HEK293 (cell line): ENCODE results near the gene GALNT9.
A peak's percentile ranks its signal among the peaks of the same experiment; 100 is the strongest.

Experiments used
- CTCF ChIA-PET: fragments of 350-600 bp; formaldehyde crosslinking; extraction: SDS; loops from one replicate; lab custom pipeline; 2021; ENCODE audit warnings: antibody characterized with exemption; lab: Yijun Ruan, JAX
- POLR2A ChIA-PET: fragments of 300-600 bp; formaldehyde crosslinking; extraction: SDS; loops from one replicate; lab custom pipeline; 2020; ENCODE audit warnings: antibody characterized with exemption, inconsistent platforms; lab: Yijun Ruan, JAX
- H3K27ac ChIP-seq: fragments of 200-500 bp; sonication (Bioruptor generic); 2 replicates; pipeline ENCODE4 v1.5.1; 2014; ENCODE audit warnings: low read depth, low read length, control low read depth, inconsistent platforms; ENCODE audit errors: extremely low read depth
- H3K36me3 ChIP-seq, 2 experiments: fragments of 200-500 bp in 1 of 2; sonication (Bioruptor generic) in 1 of 2; 1 replicate in 1 of 2; 2 replicates in 1 of 2; pipeline ENCODE4 v1.5.1; 2014 to 2017; ENCODE audit warnings: inconsistent platforms in 2 of 2, low read length in 2 of 2; ENCODE audit not compliant: control insufficient read depth in 2 of 2, insufficient read depth in 1 of 2
- H3K4me1 ChIP-seq: fragments of 200-500 bp; sonication (Bioruptor generic); 2 replicates; pipeline ENCODE4 v1.5.1; 2014; ENCODE audit warnings: mild to moderate bottlenecking, low read length, inconsistent platforms; ENCODE audit not compliant: control insufficient read depth, insufficient read depth
- H3K4me3 ChIP-seq: 2 replicates; pipeline ENCODE4 v1.5.1; 2011; ENCODE audit warnings: low read depth, mild to moderate bottlenecking, control low read depth, low read length, moderate library complexity
- H3K9me3 ChIP-seq: fragments of 200-500 bp; sonication (Bioruptor generic); 2 replicates; pipeline ENCODE4 v1.5.1; 2014; ENCODE audit warnings: low read depth, low read length, inconsistent platforms; ENCODE audit not compliant: control insufficient read depth, insufficient read depth
- KLF10 ChIP-seq: fragments of 450-650 bp; IDR thresholded peaks from 2 replicates; pipeline ENCODE4 v1.5.1; 2018; ENCODE audit warnings: missing biosample characterization, mild to moderate bottlenecking, missing genetic modification characterization
- MEIS1 ChIP-seq: sonication (generic); formaldehyde crosslinking; IDR thresholded peaks from 2 replicates; pipeline ENCODE4 v1.8.1; 2022; ENCODE audit warnings: missing genetic modification reagents, mild to moderate bottlenecking, borderline replicate concordance
- REPIN1 ChIP-seq: fragments of 450-650 bp; formaldehyde crosslinking; IDR thresholded peaks from 2 replicates; pipeline ENCODE4 v1.5.1; 2017; ENCODE audit warnings: missing biosample characterization, missing genetic modification characterization, low read depth
- SP2 ChIP-seq: fragments of 450-650 bp; formaldehyde crosslinking; IDR thresholded peaks from 2 replicates; pipeline ENCODE4 v1.5.1; 2016; ENCODE audit warnings: missing biosample characterization, missing genetic modification characterization
- YY2 ChIP-seq: fragments of 450-650 bp; formaldehyde crosslinking; IDR thresholded peaks from 2 replicates; pipeline ENCODE4 v1.5.1; 2016; ENCODE audit warnings: missing biosample characterization, missing genetic modification characterization
- ZBTB8A ChIP-seq: fragments of 450-650 bp; formaldehyde crosslinking; IDR thresholded peaks from 2 replicates; pipeline ENCODE4 v1.5.1; 2016; ENCODE audit warnings: missing biosample characterization, missing genetic modification characterization
- ZEB2 ChIP-seq: fragments of 450-650 bp; formaldehyde crosslinking; IDR thresholded peaks from 2 replicates; pipeline ENCODE4 v1.5.1; 2016; ENCODE audit warnings: missing biosample characterization, missing genetic modification characterization
- ZNF121 ChIP-seq: fragments of 450-650 bp; formaldehyde crosslinking; IDR thresholded peaks from 2 replicates; pipeline ENCODE4 v1.5.1; 2016; ENCODE audit warnings: missing biosample characterization, missing genetic modification characterization
- ZNF146 ChIP-seq: fragments of 450-650 bp; formaldehyde crosslinking; IDR thresholded peaks from 2 replicates; pipeline ENCODE4 v1.5.1; 2016; ENCODE audit warnings: missing biosample characterization, missing genetic modification characterization
- ZNF221 ChIP-seq: fragments of 450-650 bp; formaldehyde crosslinking; IDR thresholded peaks from 2 replicates; pipeline ENCODE4 v1.5.1; 2017; ENCODE audit warnings: missing biosample characterization, missing genetic modification characterization, borderline replicate concordance
- ZNF24 ChIP-seq: fragments of 450-650 bp; formaldehyde crosslinking; IDR thresholded peaks from 2 replicates; pipeline ENCODE4 v1.5.1; 2016; ENCODE audit warnings: missing biosample characterization, missing genetic modification characterization
- ZNF292 ChIP-seq: fragments of 450-650 bp; formaldehyde crosslinking; IDR thresholded peaks from 2 replicates; pipeline ENCODE4 v1.5.1; 2016; ENCODE audit warnings: low read depth, missing biosample characterization, missing genetic modification characterization, borderline replicate concordance
- ZNF311 ChIP-seq: fragments of 450-650 bp; formaldehyde crosslinking; IDR thresholded peaks from 2 replicates; pipeline ENCODE4 v1.5.1; 2017; ENCODE audit warnings: missing biosample characterization, missing genetic modification characterization, borderline replicate concordance
- ZNF366 ChIP-seq: fragments of 450-650 bp; formaldehyde crosslinking; conservative IDR thresholded peaks from 2 replicates; pipeline ENCODE4 v1.5.1; 2016; ENCODE audit warnings: missing biosample characterization, missing genetic modification characterization
- ZNF37A ChIP-seq: fragments of 450-650 bp; IDR thresholded peaks from 2 replicates; pipeline ENCODE4 v1.5.1; 2018; ENCODE audit warnings: missing biosample characterization, missing genetic modification characterization
- ZNF48 ChIP-seq: fragments of 450-650 bp; formaldehyde crosslinking; IDR thresholded peaks from 2 replicates; pipeline ENCODE4 v1.5.1; 2016; ENCODE audit warnings: missing biosample characterization, missing genetic modification characterization
- ZNF514 ChIP-seq: fragments of 450-650 bp; formaldehyde crosslinking; IDR thresholded peaks from 2 replicates; pipeline ENCODE4 v1.5.1; 2016; ENCODE audit warnings: missing biosample characterization, missing genetic modification characterization
- ZNF521 ChIP-seq: fragments of 450-650 bp; formaldehyde crosslinking; IDR thresholded peaks from 2 replicates; pipeline ENCODE4 v1.5.1; 2017; ENCODE audit warnings: missing biosample characterization, mild to moderate bottlenecking, missing genetic modification characterization
- ZNF548 ChIP-seq: fragments of 450-650 bp; formaldehyde crosslinking; IDR thresholded peaks from 2 replicates; pipeline ENCODE4 v1.5.1; 2016; ENCODE audit warnings: missing biosample characterization, missing genetic modification characterization
- ZNF670 ChIP-seq: fragments of 450-650 bp; formaldehyde crosslinking; IDR thresholded peaks from 2 replicates; pipeline ENCODE4 v1.5.1; 2016; ENCODE audit warnings: missing biosample characterization, missing genetic modification characterization, low read depth
- ZNF768 ChIP-seq: fragments of 450-650 bp; formaldehyde crosslinking; IDR thresholded peaks from 2 replicates; pipeline ENCODE4 v1.5.1; 2018; ENCODE audit warnings: missing biosample characterization, mild to moderate bottlenecking, missing genetic modification characterization
- ZNF777 ChIP-seq: fragments of 450-650 bp; formaldehyde crosslinking; IDR thresholded peaks from 2 replicates; pipeline ENCODE4 v1.5.1; 2017; ENCODE audit warnings: missing biosample characterization, missing genetic modification characterization, borderline replicate concordance
- ZNF791 ChIP-seq: fragments of 450-650 bp; formaldehyde crosslinking; IDR thresholded peaks from 2 replicates; pipeline ENCODE4 v1.5.1; 2016; ENCODE audit warnings: missing biosample characterization, missing genetic modification characterization
- TF ChIP-seq, protein P1 (sequence below): fragments of 450-650 bp; formaldehyde crosslinking; IDR thresholded peaks from 2 replicates; pipeline ENCODE4 v1.5.1; 2016; ENCODE audit warnings: missing biosample characterization, missing genetic modification characterization
- TF ChIP-seq, protein P2 (sequence below): fragments of 450-650 bp; formaldehyde crosslinking; optimal IDR thresholded peaks from 2 replicates; pipeline ENCODE3; 2016; ENCODE audit warnings: missing biosample characterization, mild to moderate bottlenecking, missing genetic modification characterization
- TF ChIP-seq, protein P3 (sequence below): sonication (generic); formaldehyde crosslinking; IDR thresholded peaks from 2 replicates; pipeline ENCODE4 v1.8.1; 2022; ENCODE audit warnings: mild to moderate bottlenecking, moderate library complexity, missing genetic modification reagents
- TF ChIP-seq, protein P4 (sequence below): fragments of 450-650 bp; formaldehyde crosslinking; IDR thresholded peaks from 2 replicates; pipeline ENCODE4 v1.5.1; 2016; ENCODE audit warnings: missing biosample characterization, missing genetic modification characterization, borderline replicate concordance
- TF ChIP-seq, protein P5 (sequence below): fragments of 450-650 bp; formaldehyde crosslinking; IDR thresholded peaks from 2 replicates; pipeline ENCODE4 v1.5.1; 2017; ENCODE audit warnings: missing biosample characterization, mild to moderate bottlenecking, missing genetic modification characterization, moderate library complexity

GALNT9 gene

DNA sequence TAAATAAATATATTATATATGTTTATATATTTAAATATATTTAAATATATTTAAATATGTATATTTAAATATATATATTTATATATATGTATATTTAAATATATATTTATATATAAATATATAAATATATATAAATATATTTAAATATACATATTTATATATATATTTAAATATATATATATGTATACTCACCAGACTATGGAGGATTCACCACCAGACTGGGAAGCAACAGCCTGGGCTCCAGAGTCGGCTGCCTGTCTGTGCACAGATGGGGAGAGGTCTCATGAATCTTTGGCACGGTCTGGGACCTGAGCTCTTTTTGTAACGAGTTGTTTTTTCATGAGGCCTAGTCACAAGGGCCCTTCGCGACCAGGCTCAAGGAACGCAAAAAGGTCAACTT is 163.8 kb downstream of the GALNT9 start:
- H3K27ac ChIP-seq, result no peak overlapping the region
- ChIA-PET CTCF (interaction anchor here (0.7 kb wide), 1 partner anchor 12 kb away, joined by 5 read pairs; no protein-coding TSS in a partner anchor), POLR2A (no interaction called here)
- TF ChIP-seq ZNF121 (tag by site-specific recombination), result no peak
- TF ChIP-seq ZNF292 (tag by site-specific recombination), result no peak
- no peak for TF ChIP-seq ZNF24 (tag by site-specific recombination)
- TF ChIP-seq ZNF777 (tag by site-specific recombination), result no peak
- TF ChIP-seq MEIS1 (CRISPR knock-in tag), result no peak
- no peak for TF ChIP-seq ZNF521
- TF ChIP-seq, protein P1, sequence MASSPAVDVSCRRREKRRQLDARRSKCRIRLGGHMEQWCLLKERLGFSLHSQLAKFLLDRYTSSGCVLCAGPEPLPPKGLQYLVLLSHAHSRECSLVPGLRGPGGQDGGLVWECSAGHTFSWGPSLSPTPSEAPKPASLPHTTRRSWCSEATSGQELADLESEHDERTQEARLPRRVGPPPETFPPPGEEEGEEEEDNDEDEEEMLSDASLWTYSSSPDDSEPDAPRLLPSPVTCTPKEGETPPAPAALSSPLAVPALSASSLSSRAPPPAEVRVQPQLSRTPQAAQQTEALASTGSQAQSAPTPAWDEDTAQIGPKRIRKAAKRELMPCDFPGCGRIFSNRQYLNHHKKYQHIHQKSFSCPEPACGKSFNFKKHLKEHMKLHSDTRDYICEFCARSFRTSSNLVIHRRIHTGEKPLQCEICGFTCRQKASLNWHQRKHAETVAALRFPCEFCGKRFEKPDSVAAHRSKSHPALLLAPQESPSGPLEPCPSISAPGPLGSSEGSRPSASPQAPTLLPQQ (tag by site-specific recombination), result no peak
- TF ChIP-seq ZNF146, result no peak
- no peak for TF ChIP-seq ZBTB8A
- no peak overlapping the region for H3K4me3 ChIP-seq
- no peaks in the 10 kb centered on the region for H3K9me3 ChIP-seq
- H3K36me3 ChIP-seq, result no peaks in the 10 kb centered on the region
- peaks cover 13% of the 10 kb centered on the region for H3K4me1 ChIP-seq

DNA sequence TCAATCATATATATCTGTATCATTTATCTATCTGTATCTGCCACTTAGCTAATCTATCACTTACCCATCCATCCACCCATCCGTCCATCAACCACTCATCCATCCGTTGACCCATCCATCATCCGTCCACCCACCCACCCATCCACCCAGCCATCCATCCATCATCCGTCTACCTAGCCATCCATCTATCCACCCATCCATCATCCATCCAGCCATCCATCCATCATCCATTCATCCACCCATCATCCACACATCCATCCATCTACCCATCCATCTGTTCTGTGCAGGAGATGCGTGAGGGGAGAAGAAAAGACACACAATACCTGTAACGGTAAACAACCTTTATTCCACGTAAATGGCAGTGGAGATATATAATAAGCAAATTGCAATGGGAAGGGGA is 165.0 kb downstream of the GALNT9 start:
- Histone ChIP-seq H3K27ac (no peak overlapping the region), H3K4me3 (no peak overlapping the region), H3K36me3 (no peaks in the 10 kb centered on the region), H3K4me1 (peaks cover 8% of the 10 kb centered on the region; the same call in 1 of the 2 replicates), H3K9me3 (no peaks in the 10 kb centered on the region)
- POLR2A ChIA-PET, result no interaction called here
- CTCF ChIA-PET, result interaction anchor here (0.6 to 1.8 kb wide), 2 partner anchors 250 to 281 kb away, joined by 4 to 5 read pairs; no protein-coding TSS in a partner anchor
- TF ChIP-seq ZNF311 (tag by site-specific recombination) (no peak), ZNF366 (tag by site-specific recombination) (peak; percentile 89), ZNF121 (tag by site-specific recombination) (no peak), ZNF548 (tag by site-specific recombination) (no peak), ZNF37A (tag by site-specific recombination) (no peak), ZEB2 (tag by site-specific recombination) (0 out of 2 replicates have a peak, but pooled peaks have one; percentile 8), YY2 (tag by site-specific recombination) (no peak), ZNF768 (tag by site-specific recombination) (no peak), ZNF221 (tag by site-specific recombination) (no peak), ZNF670 (0 out of 2 replicates have a peak, but pooled peaks have one; percentile 38), SP2 (peak; percentile 22; the same call in 1 of the 2 replicates), KLF10 (no peak), ZNF292 (tag by site-specific recombination) (no peak), REPIN1 (tag by site-specific recombination) (no peak), ZNF48 (tag by site-specific recombination) (no peak), ZNF514 (no peak), ZNF791 (no peak)
- TF ChIP-seq, protein P2, sequence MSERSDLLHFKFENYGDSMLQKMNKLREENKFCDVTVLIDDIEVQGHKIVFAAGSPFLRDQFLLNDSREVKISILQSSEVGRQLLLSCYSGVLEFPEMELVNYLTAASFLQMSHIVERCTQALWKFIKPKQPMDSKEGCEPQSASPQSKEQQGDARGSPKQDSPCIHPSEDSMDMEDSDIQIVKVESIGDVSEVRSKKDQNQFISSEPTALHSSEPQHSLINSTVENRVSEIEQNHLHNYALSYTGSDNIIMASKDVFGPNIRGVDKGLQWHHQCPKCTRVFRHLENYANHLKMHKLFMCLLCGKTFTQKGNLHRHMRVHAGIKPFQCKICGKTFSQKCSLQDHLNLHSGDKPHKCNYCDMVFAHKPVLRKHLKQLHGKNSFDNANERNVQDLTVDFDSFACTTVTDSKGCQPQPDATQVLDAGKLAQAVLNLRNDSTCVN (tag by site-specific recombination), result no peak
- TF ChIP-seq, protein P3, sequence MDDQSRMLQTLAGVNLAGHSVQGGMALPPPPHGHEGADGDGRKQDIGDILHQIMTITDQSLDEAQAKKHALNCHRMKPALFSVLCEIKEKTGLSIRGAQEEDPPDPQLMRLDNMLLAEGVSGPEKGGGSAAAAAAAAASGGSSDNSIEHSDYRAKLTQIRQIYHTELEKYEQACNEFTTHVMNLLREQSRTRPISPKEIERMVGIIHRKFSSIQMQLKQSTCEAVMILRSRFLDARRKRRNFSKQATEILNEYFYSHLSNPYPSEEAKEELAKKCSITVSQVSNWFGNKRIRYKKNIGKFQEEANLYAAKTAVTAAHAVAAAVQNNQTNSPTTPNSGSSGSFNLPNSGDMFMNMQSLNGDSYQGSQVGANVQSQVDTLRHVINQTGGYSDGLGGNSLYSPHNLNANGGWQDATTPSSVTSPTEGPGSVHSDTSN (CRISPR knock-in tag), result no peak
- TF ChIP-seq, protein P4, sequence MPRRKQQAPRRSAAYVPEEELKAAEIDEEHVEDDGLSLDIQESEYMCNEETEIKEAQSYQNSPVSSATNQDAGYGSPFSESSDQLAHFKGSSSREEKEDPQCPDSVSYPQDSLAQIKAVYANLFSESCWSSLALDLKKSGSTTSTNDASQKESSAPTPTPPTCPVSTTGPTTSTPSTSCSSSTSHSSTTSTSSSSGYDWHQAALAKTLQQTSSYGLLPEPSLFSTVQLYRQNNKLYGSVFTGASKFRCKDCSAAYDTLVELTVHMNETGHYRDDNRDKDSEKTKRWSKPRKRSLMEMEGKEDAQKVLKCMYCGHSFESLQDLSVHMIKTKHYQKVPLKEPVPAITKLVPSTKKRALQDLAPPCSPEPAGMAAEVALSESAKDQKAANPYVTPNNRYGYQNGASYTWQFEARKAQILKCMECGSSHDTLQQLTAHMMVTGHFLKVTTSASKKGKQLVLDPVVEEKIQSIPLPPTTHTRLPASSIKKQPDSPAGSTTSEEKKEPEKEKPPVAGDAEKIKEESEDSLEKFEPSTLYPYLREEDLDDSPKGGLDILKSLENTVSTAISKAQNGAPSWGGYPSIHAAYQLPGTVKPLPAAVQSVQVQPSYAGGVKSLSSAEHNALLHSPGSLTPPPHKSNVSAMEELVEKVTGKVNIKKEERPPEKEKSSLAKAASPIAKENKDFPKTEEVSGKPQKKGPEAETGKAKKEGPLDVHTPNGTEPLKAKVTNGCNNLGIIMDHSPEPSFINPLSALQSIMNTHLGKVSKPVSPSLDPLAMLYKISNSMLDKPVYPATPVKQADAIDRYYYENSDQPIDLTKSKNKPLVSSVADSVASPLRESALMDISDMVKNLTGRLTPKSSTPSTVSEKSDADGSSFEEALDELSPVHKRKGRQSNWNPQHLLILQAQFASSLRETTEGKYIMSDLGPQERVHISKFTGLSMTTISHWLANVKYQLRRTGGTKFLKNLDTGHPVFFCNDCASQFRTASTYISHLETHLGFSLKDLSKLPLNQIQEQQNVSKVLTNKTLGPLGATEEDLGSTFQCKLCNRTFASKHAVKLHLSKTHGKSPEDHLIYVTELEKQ (tag by site-specific recombination), result peak; percentile 89
- TF ChIP-seq, protein P5, sequence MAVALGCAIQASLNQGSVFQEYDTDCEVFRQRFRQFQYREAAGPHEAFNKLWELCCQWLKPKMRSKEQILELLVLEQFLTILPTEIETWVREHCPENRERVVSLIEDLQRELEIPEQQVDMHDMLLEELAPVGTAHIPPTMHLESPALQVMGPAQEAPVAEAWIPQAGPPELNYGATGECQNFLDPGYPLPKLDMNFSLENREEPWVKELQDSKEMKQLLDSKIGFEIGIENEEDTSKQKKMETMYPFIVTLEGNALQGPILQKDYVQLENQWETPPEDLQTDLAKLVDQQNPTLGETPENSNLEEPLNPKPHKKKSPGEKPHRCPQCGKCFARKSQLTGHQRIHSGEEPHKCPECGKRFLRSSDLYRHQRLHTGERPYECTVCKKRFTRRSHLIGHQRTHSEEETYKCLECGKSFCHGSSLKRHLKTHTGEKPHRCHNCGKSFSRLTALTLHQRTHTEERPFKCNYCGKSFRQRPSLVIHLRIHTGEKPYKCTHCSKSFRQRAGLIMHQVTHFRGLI (tag by site-specific recombination), result no peak
